Activated CD4-positive, CD25-positive, alpha-beta regulatory T cell treated with anti-CD3 and anti-CD28 coated beads, Interleukin-2, amount 50 U/mL, for 72 hours (primary cell): ENCODE measurements around the gene PIH1D2.
A peak's percentile ranks its signal among the peaks of the same experiment; 100 is the strongest.
"Not testable (repeated sequence)": the region's sequence is repeated elsewhere in the genome, so short reads cannot be mapped to it uniquely, and the experiment has no call there.

Experiments
- DNase-seq: peaks from one replicate; pipeline ENCODE4 v3.0.0; 2021

Gene PIH1D2

GRCh38 chr11:112050721-112051120, 23.1 kb downstream of the PIH1D2 start:
- no peak for DNase-seq

- no peak for DNase-seq
Observed at GRCh38 chr11:112049777-112050176, 24.0 kb downstream of the PIH1D2 start.

GRCh38 chr11:112048256-112048655, 25.6 kb downstream of the PIH1D2 start:
- not testable (repeated sequence) for DNase-seq

- not testable (repeated sequence) for DNase-seq
Observed at GRCh38 chr11:112046647-112047046, 27.2 kb downstream of the PIH1D2 start.

GRCh38 chr11:112044961-112045360, 28.9 kb downstream of the PIH1D2 start:
- DNase-seq, result no peak

- no peak for DNase-seq
Observed at GRCh38 chr11:112042961-112043304, 30.9 kb downstream of the PIH1D2 start.

GRCh38 chr11:112042161-112042960, 31.5 kb downstream of the PIH1D2 start:
- no peak for DNase-seq

- no peak for DNase-seq
Observed at GRCh38 chr11:112037527-112037926, 36.3 kb downstream of the PIH1D2 start.

- no peak for DNase-seq
Observed at GRCh38 chr11:112033902-112034301, 39.9 kb downstream of the PIH1D2 start.

- no peak for DNase-seq
Observed at GRCh38 chr11:112029460-112029859, 44.4 kb downstream of the PIH1D2 start.

- not testable (repeated sequence) for DNase-seq
Observed at GRCh38 chr11:112026784-112027410, 46.9 kb downstream of the PIH1D2 start.

- DNase-seq, result no peak
Observed at GRCh38 chr11:112025707-112026106, 48.1 kb downstream of the PIH1D2 start.

GRCh38 chr11:112024773-112025678, 48.8 kb downstream of the PIH1D2 start, which contains the start of gene DLAT:
Gene DLAT, plus strand, starts transcription at chr11:112025408. Its CDS starts 65 bp downstream, at chr11:112025473.
- peak; percentile 88 for DNase-seq

GRCh38 chr11:112024178-112024772, 49.5 kb downstream of the PIH1D2 start:
- DNase-seq, result no peak

- DNase-seq, result no peak
Observed at GRCh38 chr11:112023104-112023503, 50.7 kb downstream of the PIH1D2 start.

- no peak for DNase-seq
Observed at GRCh38 chr11:112019066-112019465, 54.8 kb downstream of the PIH1D2 start.
